Neutrophil (primary cell): ENCODE data around the gene MYH9.
A peak's percentile ranks its signal among the peaks of the same experiment; 100 is the strongest.

Experiments used
- H3K27ac ChIP-seq: fragments of 200-600 bp; sonication (generic); 2 replicates; pipeline ENCODE4 v1.5.1; 2016; ENCODE audit warnings: mild to moderate bottlenecking, moderate library complexity
- H3K27me3 ChIP-seq: fragments of 200-600 bp; sonication (generic); 2 replicates; pipeline ENCODE4 v1.6.0; 2016; ENCODE audit warnings: mild to moderate bottlenecking
- H3K36me3 ChIP-seq: fragments of 200-600 bp; sonication (generic); 2 replicates; pipeline ENCODE4 v1.5.1; 2017
- H3K4me1 ChIP-seq, 2 experiments: fragments of 200-600 bp in 1 of 2; sonication (generic) in 1 of 2; 1 replicate in 1 of 2; 2 replicates in 1 of 2; pipeline versions ENCODE4 v1.5.1 to v1.6.1; 2013 to 2016; ENCODE audit warnings: low read depth in 1 of 2, low read length in 1 of 2, mild to moderate bottlenecking in 1 of 2, moderate library complexity in 1 of 2; ENCODE audit not compliant: control insufficient read depth in 1 of 2, insufficient read depth in 1 of 2
- H3K4me3 ChIP-seq, 2 experiments: fragments of 200-600 bp in 1 of 2; sonication (generic) in 1 of 2; 1 replicate in 1 of 2; 2 replicates in 1 of 2; pipeline ENCODE4 v1.5.1; 2013 to 2016; ENCODE audit warnings: low read depth in 1 of 2, low read length in 1 of 2, mild to moderate bottlenecking in 1 of 2, moderate library complexity in 1 of 2
- H3K9me3 ChIP-seq: fragments of 200-600 bp; sonication (generic); 2 replicates; pipeline ENCODE4 v1.5.1; 2016
- TF ChIP-seq, protein P1 (sequence below): fragments of 200-600 bp; sonication (generic); IDR thresholded peaks from 2 replicates; pipeline ENCODE4 v1.5.1; 2016; ENCODE audit warnings: antibody characterized with exemption

Gene MYH9

GRCh38 chr22:36385491-36386350 lies 2.0 kb downstream of the MYH9 start:
- H3K9me3 ChIP-seq = no peaks in the 10 kb centered on the region
- H3K36me3 ChIP-seq = peaks cover 27% of the 10 kb centered on the region
- TF ChIP-seq, protein P1, sequence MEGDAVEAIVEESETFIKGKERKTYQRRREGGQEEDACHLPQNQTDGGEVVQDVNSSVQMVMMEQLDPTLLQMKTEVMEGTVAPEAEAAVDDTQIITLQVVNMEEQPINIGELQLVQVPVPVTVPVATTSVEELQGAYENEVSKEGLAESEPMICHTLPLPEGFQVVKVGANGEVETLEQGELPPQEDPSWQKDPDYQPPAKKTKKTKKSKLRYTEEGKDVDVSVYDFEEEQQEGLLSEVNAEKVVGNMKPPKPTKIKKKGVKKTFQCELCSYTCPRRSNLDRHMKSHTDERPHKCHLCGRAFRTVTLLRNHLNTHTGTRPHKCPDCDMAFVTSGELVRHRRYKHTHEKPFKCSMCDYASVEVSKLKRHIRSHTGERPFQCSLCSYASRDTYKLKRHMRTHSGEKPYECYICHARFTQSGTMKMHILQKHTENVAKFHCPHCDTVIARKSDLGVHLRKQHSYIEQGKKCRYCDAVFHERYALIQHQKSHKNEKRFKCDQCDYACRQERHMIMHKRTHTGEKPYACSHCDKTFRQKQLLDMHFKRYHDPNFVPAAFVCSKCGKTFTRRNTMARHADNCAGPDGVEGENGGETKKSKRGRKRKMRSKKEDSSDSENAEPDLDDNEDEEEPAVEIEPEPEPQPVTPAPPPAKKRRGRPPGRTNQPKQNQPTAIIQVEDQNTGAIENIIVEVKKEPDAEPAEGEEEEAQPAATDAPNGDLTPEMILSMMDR = no peak
- peak overlapping the region; percentile 90 to 96 for H3K4me3 ChIP-seq
- H3K4me1 ChIP-seq = peaks cover 72 to 82% of the 10 kb centered on the region in 2 experiments
- no peaks in the 10 kb centered on the region for H3K27me3 ChIP-seq
- peak overlapping the region; percentile 99 for H3K27ac ChIP-seq

DNA sequence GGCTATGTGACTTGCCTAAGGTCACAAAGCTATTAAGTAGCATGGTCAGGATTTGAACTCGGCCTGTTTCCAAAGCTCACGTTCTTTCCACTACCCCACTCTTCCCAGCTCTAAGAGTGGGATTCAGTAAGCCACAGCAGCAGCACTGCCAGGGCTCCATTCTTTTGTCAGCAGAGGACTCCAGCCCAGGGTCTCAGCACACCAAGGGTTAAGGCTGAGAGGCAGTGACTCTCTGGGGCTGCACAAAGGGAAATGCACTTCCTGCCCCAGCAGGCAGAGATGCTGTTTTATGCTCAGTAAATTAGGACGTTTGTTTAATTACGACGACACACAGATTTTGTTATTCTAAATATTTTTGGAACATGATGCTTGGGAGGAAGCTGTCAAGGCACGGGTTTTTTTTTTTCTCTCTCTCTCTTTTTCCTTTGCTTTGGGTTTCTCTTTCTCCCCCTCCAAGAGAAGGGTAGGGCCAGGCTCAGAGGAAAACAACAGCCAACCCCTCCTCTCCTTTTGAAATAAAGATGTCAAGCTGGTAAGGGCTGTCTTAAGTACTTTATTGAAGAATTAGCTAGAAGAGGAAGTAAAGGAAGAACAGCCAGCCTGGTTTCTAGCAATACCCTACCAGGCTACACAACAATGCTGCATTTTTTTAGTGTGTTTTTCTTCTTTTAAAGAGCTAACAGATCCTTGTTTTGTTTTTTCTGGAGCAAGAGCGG lies 2.8 kb downstream of the MYH9 start:
- peaks cover 32% of the 10 kb centered on the region for H3K36me3 ChIP-seq
- H3K9me3 ChIP-seq = no peaks in the 10 kb centered on the region
- no peaks in the 10 kb centered on the region for H3K27me3 ChIP-seq
- H3K27ac ChIP-seq = peak overlapping the region; percentile 99
- TF ChIP-seq, protein P1 = no peak
- H3K4me3 ChIP-seq = peak overlapping the region; percentile 90 to 96
- peaks cover 73 to 83% of the 10 kb centered on the region in 2 experiments for H3K4me1 ChIP-seq

- peaks cover 40% of the 10 kb centered on the region for H3K36me3 ChIP-seq
Measured at GRCh38 chr22:36383110-36383581, 4.6 kb downstream of the MYH9 start.

DNA sequence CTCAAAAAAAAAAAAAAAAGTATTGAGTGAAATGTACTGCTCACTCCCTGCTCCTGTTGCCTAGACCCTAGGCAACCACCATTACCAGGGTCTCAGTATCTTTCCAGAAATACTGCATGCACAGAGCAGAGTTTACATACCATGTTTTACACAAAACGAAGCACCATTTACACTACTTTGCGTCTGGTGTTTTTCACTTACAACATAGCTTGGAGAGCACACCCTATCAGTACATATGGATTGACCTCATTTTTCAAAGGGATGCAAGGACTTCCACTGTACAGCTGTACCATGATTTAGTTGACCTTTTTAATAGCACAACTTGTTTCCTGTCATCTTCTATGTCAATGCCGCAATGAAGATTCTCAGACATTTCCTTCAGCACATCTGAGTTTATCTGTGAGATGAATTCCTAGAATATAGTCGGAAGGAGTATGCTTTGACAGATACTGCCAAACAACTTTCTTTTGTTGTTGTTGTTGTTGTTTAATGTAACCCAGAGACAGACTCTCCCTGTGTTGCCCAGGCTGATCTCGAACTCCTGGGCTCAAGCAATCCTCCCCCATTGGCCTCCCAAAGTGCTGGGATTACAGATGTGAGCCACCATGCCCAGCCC lies 6.1 kb downstream of the MYH9 start:
- no peaks in the 10 kb centered on the region for H3K9me3 ChIP-seq
- H3K36me3 ChIP-seq = peaks cover 39% of the 10 kb centered on the region
- no peak overlapping the region for H3K4me3 ChIP-seq
- H3K4me1 ChIP-seq = peaks cover 94 to 96% of the 10 kb centered on the region in 2 experiments
- H3K27me3 ChIP-seq = no peaks in the 10 kb centered on the region
- H3K27ac ChIP-seq = peak overlapping the region; percentile 99
- TF ChIP-seq, protein P1 = no peak

More at GRCh38 chr22:36383110-36383581, 4.6 kb downstream of the MYH9 start:
- Histone ChIP-seq H3K9me3 (no peaks in the 10 kb centered on the region), H3K27ac (peak overlapping the region; percentile 99), H3K4me1 (peaks cover 79 to 88% of the 10 kb centered on the region in 2 experiments), H3K27me3 (no peaks in the 10 kb centered on the region), H3K4me3 (peak overlapping the region; percentile 31 to 96)
- TF ChIP-seq, protein P1 = no peak

DNA sequence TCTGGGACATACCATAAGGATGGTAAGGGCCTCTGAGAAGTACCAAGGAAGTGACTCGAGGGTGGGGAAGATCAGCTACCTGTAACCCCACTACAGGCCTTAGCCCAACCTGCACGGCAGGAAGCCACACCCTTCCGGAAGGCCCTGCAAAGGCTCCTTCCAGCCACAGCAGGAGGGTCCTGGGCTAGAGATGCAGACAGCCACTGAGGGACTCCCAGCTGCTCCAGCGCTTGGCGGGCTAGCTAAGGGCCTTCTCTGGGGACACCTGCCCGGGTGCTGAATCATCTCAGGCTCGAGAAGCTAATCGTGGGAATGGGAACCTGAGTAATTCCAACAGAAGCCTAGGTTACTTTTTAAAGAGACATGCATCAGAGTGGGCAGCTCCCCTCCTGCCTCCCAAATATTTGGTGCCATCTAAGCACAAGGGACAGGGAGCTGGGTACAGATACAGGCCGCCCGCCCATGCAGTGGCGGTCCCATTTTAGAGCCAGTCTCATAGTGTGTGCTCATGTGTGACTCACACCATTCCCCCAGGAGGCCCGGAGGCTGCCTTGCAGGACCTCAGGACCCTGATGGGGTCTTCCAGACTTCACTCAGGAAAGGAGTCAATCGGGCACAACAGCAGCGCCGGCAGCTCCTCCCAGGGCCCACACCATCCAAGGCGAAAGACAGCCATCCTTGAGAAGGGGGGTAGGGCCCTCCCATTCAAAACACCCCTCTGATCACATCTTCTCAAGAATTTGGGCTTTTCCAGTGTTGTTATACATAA lies 8.0 kb downstream of the MYH9 start:
- H3K4me3 ChIP-seq = peak overlapping the region in 1 of 2 experiments; percentile 18
- no peaks in the 10 kb centered on the region for H3K9me3 ChIP-seq
- TF ChIP-seq, protein P1 = no peak
- peak overlapping the region; percentile 99 for H3K27ac ChIP-seq
- no peaks in the 10 kb centered on the region for H3K27me3 ChIP-seq
- peaks cover 48% of the 10 kb centered on the region for H3K36me3 ChIP-seq
- H3K4me1 ChIP-seq = peaks cover 98% of the 10 kb centered on the region in 2 experiments
